Measurements from ENCODE around the gene SLC1A2.

The SLC1A2 gene

GRCh38 chr11:35250621-35251020, 168.7 kb downstream of the SLC1A2 start:
- no peak for TF ChIP-seq CTCF (IDR thresholded peaks at IDR 0.05; ENCODE audit: low read depth, low read length)
- no peak for TF ChIP-seq EZH2phosphoT487 (IDR thresholded peaks at IDR 0.05; ENCODE audit: low read depth)
- no peaks in the 10 kb centered on the region; the same call in 1 of the 2 replicates for H3K27me3 ChIP-seq (ENCODE audit: low read depth, low read length)
- no peaks in the 10 kb centered on the region for H3K4me1 ChIP-seq (ENCODE audit: low read length)
- H4K20me1 ChIP-seq (ENCODE audit: insufficient read depth, low read length), result no peaks in the 10 kb centered on the region
- no peaks in the 10 kb centered on the region; the same call in 1 of the 2 replicates for H3K9me3 ChIP-seq (ENCODE audit: insufficient read depth, low read length)
- no peak overlapping the region for H3K9ac ChIP-seq (ENCODE audit: low read length)
- H3K36me3 ChIP-seq (replicated peaks; ENCODE audit: low read depth, low read length), result no peaks in the 10 kb centered on the region
- no peak overlapping the region for H3K27ac ChIP-seq (ENCODE audit: low read length)
- no peak overlapping the region for H3K4me2 ChIP-seq (ENCODE audit: low read length)
- no peak overlapping the region for H2AFZ ChIP-seq (ENCODE audit: low read depth, low read length)
- H3K79me2 ChIP-seq (ENCODE audit: low read length), result no peaks in the 10 kb centered on the region
- H3K4me3 ChIP-seq (ENCODE audit: low read length), result no peak overlapping the region

- no peak overlapping the region for H3K9ac ChIP-seq (ENCODE audit: low read length)
- H3K4me1 ChIP-seq (ENCODE audit: low read length), result no peaks in the 10 kb centered on the region
- no peaks in the 10 kb centered on the region for H3K79me2 ChIP-seq (ENCODE audit: low read length)
- TF ChIP-seq EZH2phosphoT487 (IDR thresholded peaks at IDR 0.05; ENCODE audit: low read depth), result no peak
- TF ChIP-seq CTCF (IDR thresholded peaks at IDR 0.05; ENCODE audit: low read depth, low read length), result no peak
- H3K4me3 ChIP-seq (ENCODE audit: low read length), result no peak overlapping the region
- no peak overlapping the region for H3K4me2 ChIP-seq (ENCODE audit: low read length)
- H2AFZ ChIP-seq (ENCODE audit: low read depth, low read length), result no peak overlapping the region
- H3K36me3 ChIP-seq (replicated peaks; ENCODE audit: low read depth, low read length), result no peaks in the 10 kb centered on the region
- no peaks in the 10 kb centered on the region for H4K20me1 ChIP-seq (ENCODE audit: insufficient read depth, low read length)
- no peak overlapping the region for H3K27ac ChIP-seq (ENCODE audit: low read length)
- no peaks in the 10 kb centered on the region; the same call in 1 of the 2 replicates for H3K9me3 ChIP-seq (ENCODE audit: insufficient read depth, low read length)
- H3K27me3 ChIP-seq (ENCODE audit: low read depth, low read length), result no peaks in the 10 kb centered on the region; the same call in 1 of the 2 replicates
These were observed 169.2 kb downstream of the SLC1A2 start for GRCh38 chr11:35250192-35250591.

- Histone ChIP-seq H3K4me1 (ENCODE audit: low read length) (no peaks in the 10 kb centered on the region), H2AFZ (ENCODE audit: low read depth, low read length) (no peak overlapping the region)
These were observed 170.6 kb downstream of the SLC1A2 start for GRCh38 chr11:35248558-35249323.

More at GRCh38 chr11:35248558-35249323, 170.6 kb downstream of the SLC1A2 start:
- Histone ChIP-seq H3K27me3 (ENCODE audit: low read depth, low read length) (no peaks in the 10 kb centered on the region; the same call in 1 of the 2 replicates), H4K20me1 (ENCODE audit: insufficient read depth, low read length) (no peaks in the 10 kb centered on the region), H3K4me2 (ENCODE audit: low read length) (no peak overlapping the region), H3K9ac (ENCODE audit: low read length) (no peak overlapping the region), H3K27ac (ENCODE audit: low read length) (no peak overlapping the region), H3K4me3 (ENCODE audit: low read length) (no peak overlapping the region), H3K79me2 (ENCODE audit: low read length) (no peaks in the 10 kb centered on the region), H3K9me3 (ENCODE audit: insufficient read depth, low read length) (no peaks in the 10 kb centered on the region; the same call in 1 of the 2 replicates), H3K36me3 (replicated peaks; ENCODE audit: low read depth, low read length) (no peaks in the 10 kb centered on the region)
- no peak for TF ChIP-seq EZH2phosphoT487 (IDR thresholded peaks at IDR 0.05; ENCODE audit: low read depth)
- TF ChIP-seq CTCF (IDR thresholded peaks at IDR 0.05; ENCODE audit: low read depth, low read length), result no peak
